H1 (cell line): ENCODE data around the gene BRAT1. TPM values are rescaled to one million over a fixed set of nuclear protein-coding genes. Genes with fewer than 3 reads are reported as not detected.

Source experiments
- CTCF ChIA-PET: fragments of 300-600 bp; sonication (Branson Sonifier 250); formaldehyde crosslinking; loops from one replicate; lab custom pipeline; 2021; ENCODE audit not compliant: partially characterized antibody; lab: Charles Lee
- POLR2A ChIA-PET: fragments of 300-600 bp; sonication (Branson Sonifier 250); formaldehyde crosslinking; loops from one replicate; lab custom pipeline; 2021; ENCODE audit warnings: inconsistent platforms; ENCODE audit not compliant: partially characterized antibody; lab: Charles Lee
- DNase-seq, 2 experiments: peaks; one replicate each; pipeline versions ENCODE4 v3.0.0 to v3.0.0-alpha.2; 2010 to 2022; ENCODE audit warnings: low spot score in 2 of 2, low read depth in 1 of 2, mixed read lengths in 1 of 2
- FAIRE-seq: peaks from 2 replicates; lab custom pipeline; 2011; peaks lifted over from hg19 to GRCh38; lab: Jason Lieb, UNC
- H2AFZ ChIP-seq: 2 replicates; pipeline ENCODE4 v1.8.1; 2012; ENCODE audit warnings: low read length, inconsistent platforms
- H2AK5ac ChIP-seq: 2 replicates; pipeline ENCODE4 v1.6.1; 2013; ENCODE audit warnings: low read depth, low read length
- H2BK120ac ChIP-seq: replicated peaks from 2 replicates; pipeline ENCODE3; 2013; ENCODE audit warnings: low read depth, low read length, inconsistent platforms
- H2BK12ac ChIP-seq: 2 replicates; pipeline ENCODE4 v1.6.1; 2013; ENCODE audit warnings: low read depth, low read length
- H2BK15ac ChIP-seq: 2 replicates; pipeline ENCODE4 v1.6.1; 2013; ENCODE audit warnings: low read length
- H2BK20ac ChIP-seq: 2 replicates; pipeline ENCODE4 v1.6.1; 2013; ENCODE audit warnings: low read length
- H2BK5ac ChIP-seq: 2 replicates; pipeline ENCODE4 v1.6.1; 2013; ENCODE audit warnings: low read depth, low read length
- H3K14ac ChIP-seq: 2 replicates; pipeline ENCODE4 v1.6.1; 2013; ENCODE audit warnings: inconsistent platforms; ENCODE audit not compliant: insufficient read length
- H3K18ac ChIP-seq: 2 replicates; pipeline ENCODE4 v1.6.1; 2013; ENCODE audit warnings: low read length; ENCODE audit errors: extremely low read depth
- H3K23ac ChIP-seq: 2 replicates; pipeline ENCODE4 v1.6.1; 2013; ENCODE audit warnings: inconsistent platforms; ENCODE audit not compliant: insufficient read length
- H3K23me2 ChIP-seq: 2 replicates; pipeline ENCODE4 v1.6.1; 2013; ENCODE audit warnings: low read depth, low read length
- H3K27ac ChIP-seq: 2 replicates; pipeline ENCODE4 v1.6.1; 2011; ENCODE audit warnings: low read depth, low read length, inconsistent platforms
- H3K27me3 ChIP-seq, 4 experiments: replicated peaks in 1 of 4; 1 replicate in 1 of 4; 2 replicates in 3 of 4; pipeline versions ENCODE4 v1.6.1 to v1.8.1; 2011 to 2013; ENCODE audit warnings: low read length in 3 of 4, mild to moderate bottlenecking in 3 of 4, inconsistent platforms in 2 of 4, mixed read lengths in 2 of 4, moderate library complexity in 1 of 4; ENCODE audit not compliant: control insufficient read depth in 3 of 4, insufficient read depth in 3 of 4; ENCODE audit errors: extremely low read depth in 1 of 4
- H3K36me3 ChIP-seq, 4 experiments: 2 replicates each; pipeline versions ENCODE4 v1.6.1 to v1.8.1; 2011 to 2013; ENCODE audit warnings: mild to moderate bottlenecking in 4 of 4, low read length in 3 of 4, moderate library complexity in 2 of 4, control low read depth in 1 of 4, inconsistent platforms in 1 of 4; ENCODE audit not compliant: insufficient read depth in 4 of 4, control insufficient read depth in 2 of 4
- H3K4ac ChIP-seq: replicated peaks from 2 replicates; pipeline ENCODE3; 2013; ENCODE audit warnings: low read length, low read depth, mixed read lengths, inconsistent platforms; ENCODE audit not compliant: insufficient read length
- H3K4me1 ChIP-seq, 4 experiments: replicated peaks in 1 of 4; 1 replicate in 1 of 4; 2 replicates in 3 of 4; pipeline versions ENCODE4 v1.6.1 to v1.8.1; 2011 to 2013; ENCODE audit warnings: low read length in 3 of 4, inconsistent platforms in 2 of 4, mixed read lengths in 1 of 4; ENCODE audit not compliant: insufficient read depth in 4 of 4, control insufficient read depth in 3 of 4
- H3K4me2 ChIP-seq, 2 experiments: 2 replicates each; pipeline versions ENCODE4 v1.6.1 to v1.8.1; 2011 to 2013; ENCODE audit warnings: low read depth in 2 of 2, low read length in 2 of 2, control low read depth in 1 of 2, inconsistent platforms in 1 of 2, mild to moderate bottlenecking in 1 of 2; ENCODE audit not compliant: insufficient read depth in 1 of 2
- H3K4me3 ChIP-seq, 4 experiments: fragments of 200-600, 300-600 bp in 1 of 4; sonication (generic), shearing (Covaris generic), sonication (Bioruptor Twin) in 1 of 4; 2 replicates each; pipeline versions ENCODE4 v1.5.1 to v1.8.1; 2011 to 2016; ENCODE audit warnings: low read length in 4 of 4, low read depth in 3 of 4, control low read depth in 2 of 4, inconsistent platforms in 2 of 4, mild to moderate bottlenecking in 2 of 4, mixed read lengths in 1 of 4, moderate library complexity in 1 of 4; ENCODE audit not compliant: insufficient read depth in 2 of 4; ENCODE audit errors: extremely low read depth in 1 of 4
- H3K56ac ChIP-seq: replicated peaks from 2 replicates; pipeline ENCODE3; 2013; ENCODE audit warnings: low read depth, mild to moderate bottlenecking, mixed read lengths, low read length, inconsistent platforms; ENCODE audit not compliant: insufficient read length
- H3K79me1 ChIP-seq: 2 replicates; pipeline ENCODE4 v1.6.1; 2013; ENCODE audit warnings: low read depth, low read length, control low read depth
- H3K79me2 ChIP-seq, 2 experiments: 2 replicates each; pipeline versions ENCODE4 v1.6.1 to v1.8.1; 2012 to 2013; ENCODE audit warnings: low read length in 2 of 2, mild to moderate bottlenecking in 2 of 2, inconsistent platforms in 1 of 2; ENCODE audit not compliant: insufficient read depth in 2 of 2, control insufficient read depth in 1 of 2
- H3K9ac ChIP-seq, 4 experiments: replicated peaks in 1 of 4; 1 replicate in 1 of 4; 2 replicates in 3 of 4; pipeline versions ENCODE4 v1.6.1 to v1.8.1; 2011 to 2013; ENCODE audit warnings: low read depth in 3 of 4, low read length in 3 of 4, control low read depth in 2 of 4, mild to moderate bottlenecking in 2 of 4, moderate library complexity in 2 of 4, inconsistent platforms in 1 of 4; ENCODE audit errors: extremely low read depth in 1 of 4
- H3K9me3 ChIP-seq, 2 experiments: 2 replicates each; pipeline versions ENCODE4 v1.6.1 to v1.8.1; 2012 to 2013; ENCODE audit warnings: mild to moderate bottlenecking in 2 of 2, moderate library complexity in 2 of 2, control low read depth in 1 of 2, inconsistent platforms in 1 of 2, low read depth in 1 of 2, low read length in 1 of 2, mixed read lengths in 1 of 2; ENCODE audit not compliant: insufficient read depth in 2 of 2
- H4K20me1 ChIP-seq, 2 experiments: replicated peaks in 1 of 2; 2 replicates each; pipeline versions ENCODE3 to v1.8.1; 2011 to 2013; ENCODE audit warnings: inconsistent platforms in 2 of 2, low read length in 2 of 2, mild to moderate bottlenecking in 1 of 2; ENCODE audit not compliant: insufficient read depth in 2 of 2, control insufficient read depth in 1 of 2
- H4K5ac ChIP-seq: 2 replicates; pipeline ENCODE4 v1.6.1; 2013; ENCODE audit warnings: low read length, low read depth, mixed read lengths, inconsistent platforms; ENCODE audit not compliant: insufficient read length
- H4K8ac ChIP-seq: 2 replicates; pipeline ENCODE4 v1.8.0; 2013; ENCODE audit warnings: mild to moderate bottlenecking, moderate library complexity, low read length, inconsistent platforms; ENCODE audit not compliant: insufficient read depth; ENCODE audit errors: extremely low read depth
- H4K91ac ChIP-seq: replicated peaks from 2 replicates; pipeline ENCODE3; 2013; ENCODE audit warnings: low read length, mixed read lengths, inconsistent platforms; ENCODE audit not compliant: insufficient read length
- SAP30 ChIP-seq: fragments of 300-600 bp; sonication (generic); IDR thresholded peaks from 2 replicates; pipeline ENCODE4 v1.7.1; 2012; ENCODE audit warnings: low read length, moderate library complexity, mild to moderate bottlenecking, inconsistent platforms; ENCODE audit not compliant: insufficient read depth, insufficient replicate concordance
- SP2 ChIP-seq: IDR thresholded peaks from 2 replicates; pipeline ENCODE4 v1.6.1; 2012; ENCODE audit warnings: mild to moderate bottlenecking, low read length, inconsistent platforms
- TEAD4 ChIP-seq: IDR thresholded peaks from 2 replicates; pipeline ENCODE4 v1.6.1; 2012; ENCODE audit warnings: low read depth, low read length, inconsistent platforms, mixed read lengths
- WGBS, 2 experiments: shearing (Covaris generic) in 1 of 2; methylation state at CpG; one replicate each; pipeline versions ENCODE4 v1.1.6 to v1.1.7; 2013 to 2015; ENCODE audit warnings: low lambda C conversion rate in 2 of 2, mixed read lengths in 2 of 2, inconsistent platforms in 1 of 2, low coverage in 1 of 2, missing lambda C conversion rate in 1 of 2; ENCODE audit not compliant: insufficient replicate concordance in 2 of 2, insufficient coverage in 1 of 2, insufficient read length in 1 of 2; ENCODE audit errors: extremely low coverage in 1 of 2, missing lambda C conversion rate in 1 of 2; 5-methylcytosine and 5-hydroxymethylcytosine counted together
- polyA plus RNA-seq, 7 experiments: library from polyadenylated mRNA; depleted of rRNA in 3 of 7; stranded (reverse) in 5 of 7; unstranded in 2 of 7; fragments of >200 nt in 5 of 7; fragments of 200-250 nt in 2 of 7; gene quantifications; 1 replicate in 5 of 7; 2 replicates in 1 of 7; 4 replicates in 1 of 7; pipeline versions ENCODE4 v1.2.1 to v1.2.3, GENCODE V29; 2011 to 2013; ENCODE audit warnings: missing spikeins in 2 of 7, mixed read lengths in 2 of 7
- total RNA-seq: library from RNA; stranded (reverse); fragmentation: NEBNext Ultra II Directional; extraction: Animal tissue kit (Norgen Biotek cat#: 25700); gene quantifications from 2 replicates; pipeline ENCODE4 v1.2.1, GENCODE V29; 2021

The BRAT1 gene
- total and polyA plus RNA-seq, 2 of the 8 experiments (the other 6 are each of a cell fraction or from before 2014, with no cell fraction given): 36.8 to 42.3 TPM

- Histone ChIP-seq H3K4me3 (no peak overlapping the region), H4K20me1 (no peaks in the 10 kb centered on the region), H3K4ac (no peak overlapping the region), H2BK120ac (no peak overlapping the region), H3K23ac (no peak overlapping the region), H3K4me1 (peaks cover 0 to 11% (median 3%) of the 10 kb centered on the region in 4 experiments; a peak in 3 of 7 replicates), H4K8ac (no peak overlapping the region; the same call in 1 of the 2 replicates), H4K91ac (no peak overlapping the region), H4K5ac (no peak overlapping the region), H3K36me3 (no peaks in the 10 kb centered on the region), H2BK12ac (no peak overlapping the region), H3K79me2 (no peaks in the 10 kb centered on the region), H3K14ac (no peak overlapping the region), H3K56ac (no peak overlapping the region), H2BK15ac (no peak overlapping the region), H3K9me3 (no peaks in the 10 kb centered on the region), H3K4me2 (no peak overlapping the region), H3K79me1 (no peaks in the 10 kb centered on the region), H3K27me3 (no peaks in the 10 kb centered on the region), H2AK5ac (no peak overlapping the region), H2AFZ (no peak overlapping the region), H3K23me2 (no peaks in the 10 kb centered on the region; the same call in 1 of the 2 replicates), H2BK20ac (no peak overlapping the region), H3K9ac (peak overlapping the region in 1 of 4 experiments; percentile 47; a peak in 1 of 7 replicates), H3K18ac (no peak overlapping the region), H2BK5ac (no peak overlapping the region), H3K27ac (no peak overlapping the region; the same call in 1 of the 2 replicates)
- CTCF ChIA-PET: interaction anchor here (0.7 to 2.5 kb wide), 18 partner anchors 8 to 135 kb away, joined by 3 to 13 read pairs (median 4); no protein-coding TSS in a partner anchor
- WGBS, 2 experiments: 92% methylated on average over 18 of the region's 24 CpGs; no CpG with 5 or more reads in 1 of the 2 experiments
- no peak for TF ChIP-seq SAP30
- TF ChIP-seq TEAD4: no peak
- TF ChIP-seq SP2: no peak
- POLR2A ChIA-PET: interaction anchor here (0.6 to 1.5 kb wide), 4 partner anchors 8 to 64 kb away, joined by 3 to 4 read pairs (median 3); no protein-coding TSS in a partner anchor
- no peak for FAIRE-seq
- DNase-seq: no peak
Measured at GRCh38 chr7:2586326-2587020, 31.1 kb upstream of the BRAT1 start.
